WTC11 (cell line): ENCODE measurements around the gene SLC12A8.

ENCODE experiments used
- RELA ChIP-seq: sonication (generic); formaldehyde crosslinking; IDR thresholded peaks from 2 replicates; pipeline ENCODE4 v1.8.1; 2022; ENCODE audit warnings: missing genetic modification reagents, mild to moderate bottlenecking, borderline replicate concordance
- TF ChIP-seq, protein P1 (sequence below): sonication (generic); formaldehyde crosslinking; IDR thresholded peaks from 2 replicates; pipeline ENCODE4 v1.8.0; 2022; ENCODE audit warnings: mild to moderate bottlenecking, missing genetic modification reagents
- TF ChIP-seq, protein P2 (sequence below): fragments of 200-600 bp; IDR thresholded peaks from 2 replicates; pipeline ENCODE4 v1.8.0; 2022; ENCODE audit warnings: antibody characterized with exemption
- TF ChIP-seq, protein P3 (sequence below): sonication (generic); formaldehyde crosslinking; IDR thresholded peaks from 2 replicates; pipeline ENCODE4 v1.8.1; 2022; ENCODE audit warnings: low read depth, missing genetic modification reagents, borderline replicate concordance
- TF ChIP-seq, protein P4 (sequence below): sonication (generic); formaldehyde crosslinking; IDR thresholded peaks from 2 replicates; pipeline ENCODE4 v1.8.1; 2023; ENCODE audit warnings: mild to moderate bottlenecking, missing genetic modification reagents, borderline replicate concordance

DNA sequence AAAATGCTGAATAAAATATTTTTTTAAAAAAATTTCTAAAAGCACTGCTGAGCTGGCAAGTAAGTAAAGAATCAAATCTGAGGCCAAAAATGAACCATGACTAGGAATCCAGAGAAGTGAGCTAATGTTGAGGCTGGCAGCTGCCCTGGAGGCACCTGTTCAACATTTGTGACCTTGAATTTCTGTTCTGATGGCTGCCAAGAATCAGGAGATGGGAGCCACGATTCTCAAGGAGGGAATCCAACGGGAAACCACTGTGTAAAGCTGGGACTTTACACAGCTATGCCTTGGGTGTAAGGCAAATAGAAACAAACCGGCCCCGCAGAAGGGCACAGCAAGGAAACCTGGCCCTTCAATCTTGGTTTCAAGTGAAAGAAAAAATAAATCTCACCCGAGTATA is 179.4 kb downstream of the SLC12A8 start:
- TF ChIP-seq, protein P1, sequence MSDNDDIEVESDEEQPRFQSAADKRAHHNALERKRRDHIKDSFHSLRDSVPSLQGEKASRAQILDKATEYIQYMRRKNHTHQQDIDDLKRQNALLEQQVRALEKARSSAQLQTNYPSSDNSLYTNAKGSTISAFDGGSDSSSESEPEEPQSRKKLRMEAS (CRISPR knock-in tag) = no peak
- TF ChIP-seq, protein P2, sequence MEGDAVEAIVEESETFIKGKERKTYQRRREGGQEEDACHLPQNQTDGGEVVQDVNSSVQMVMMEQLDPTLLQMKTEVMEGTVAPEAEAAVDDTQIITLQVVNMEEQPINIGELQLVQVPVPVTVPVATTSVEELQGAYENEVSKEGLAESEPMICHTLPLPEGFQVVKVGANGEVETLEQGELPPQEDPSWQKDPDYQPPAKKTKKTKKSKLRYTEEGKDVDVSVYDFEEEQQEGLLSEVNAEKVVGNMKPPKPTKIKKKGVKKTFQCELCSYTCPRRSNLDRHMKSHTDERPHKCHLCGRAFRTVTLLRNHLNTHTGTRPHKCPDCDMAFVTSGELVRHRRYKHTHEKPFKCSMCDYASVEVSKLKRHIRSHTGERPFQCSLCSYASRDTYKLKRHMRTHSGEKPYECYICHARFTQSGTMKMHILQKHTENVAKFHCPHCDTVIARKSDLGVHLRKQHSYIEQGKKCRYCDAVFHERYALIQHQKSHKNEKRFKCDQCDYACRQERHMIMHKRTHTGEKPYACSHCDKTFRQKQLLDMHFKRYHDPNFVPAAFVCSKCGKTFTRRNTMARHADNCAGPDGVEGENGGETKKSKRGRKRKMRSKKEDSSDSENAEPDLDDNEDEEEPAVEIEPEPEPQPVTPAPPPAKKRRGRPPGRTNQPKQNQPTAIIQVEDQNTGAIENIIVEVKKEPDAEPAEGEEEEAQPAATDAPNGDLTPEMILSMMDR = no peak
- TF ChIP-seq RELA (CRISPR knock-in tag) = no peak
- TF ChIP-seq, protein P3, sequence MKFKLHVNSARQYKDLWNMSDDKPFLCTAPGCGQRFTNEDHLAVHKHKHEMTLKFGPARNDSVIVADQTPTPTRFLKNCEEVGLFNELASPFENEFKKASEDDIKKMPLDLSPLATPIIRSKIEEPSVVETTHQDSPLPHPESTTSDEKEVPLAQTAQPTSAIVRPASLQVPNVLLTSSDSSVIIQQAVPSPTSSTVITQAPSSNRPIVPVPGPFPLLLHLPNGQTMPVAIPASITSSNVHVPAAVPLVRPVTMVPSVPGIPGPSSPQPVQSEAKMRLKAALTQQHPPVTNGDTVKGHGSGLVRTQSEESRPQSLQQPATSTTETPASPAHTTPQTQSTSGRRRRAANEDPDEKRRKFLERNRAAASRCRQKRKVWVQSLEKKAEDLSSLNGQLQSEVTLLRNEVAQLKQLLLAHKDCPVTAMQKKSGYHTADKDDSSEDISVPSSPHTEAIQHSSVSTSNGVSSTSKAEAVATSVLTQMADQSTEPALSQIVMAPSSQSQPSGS (CRISPR knock-in tag) = no peak
- TF ChIP-seq, protein P4, sequence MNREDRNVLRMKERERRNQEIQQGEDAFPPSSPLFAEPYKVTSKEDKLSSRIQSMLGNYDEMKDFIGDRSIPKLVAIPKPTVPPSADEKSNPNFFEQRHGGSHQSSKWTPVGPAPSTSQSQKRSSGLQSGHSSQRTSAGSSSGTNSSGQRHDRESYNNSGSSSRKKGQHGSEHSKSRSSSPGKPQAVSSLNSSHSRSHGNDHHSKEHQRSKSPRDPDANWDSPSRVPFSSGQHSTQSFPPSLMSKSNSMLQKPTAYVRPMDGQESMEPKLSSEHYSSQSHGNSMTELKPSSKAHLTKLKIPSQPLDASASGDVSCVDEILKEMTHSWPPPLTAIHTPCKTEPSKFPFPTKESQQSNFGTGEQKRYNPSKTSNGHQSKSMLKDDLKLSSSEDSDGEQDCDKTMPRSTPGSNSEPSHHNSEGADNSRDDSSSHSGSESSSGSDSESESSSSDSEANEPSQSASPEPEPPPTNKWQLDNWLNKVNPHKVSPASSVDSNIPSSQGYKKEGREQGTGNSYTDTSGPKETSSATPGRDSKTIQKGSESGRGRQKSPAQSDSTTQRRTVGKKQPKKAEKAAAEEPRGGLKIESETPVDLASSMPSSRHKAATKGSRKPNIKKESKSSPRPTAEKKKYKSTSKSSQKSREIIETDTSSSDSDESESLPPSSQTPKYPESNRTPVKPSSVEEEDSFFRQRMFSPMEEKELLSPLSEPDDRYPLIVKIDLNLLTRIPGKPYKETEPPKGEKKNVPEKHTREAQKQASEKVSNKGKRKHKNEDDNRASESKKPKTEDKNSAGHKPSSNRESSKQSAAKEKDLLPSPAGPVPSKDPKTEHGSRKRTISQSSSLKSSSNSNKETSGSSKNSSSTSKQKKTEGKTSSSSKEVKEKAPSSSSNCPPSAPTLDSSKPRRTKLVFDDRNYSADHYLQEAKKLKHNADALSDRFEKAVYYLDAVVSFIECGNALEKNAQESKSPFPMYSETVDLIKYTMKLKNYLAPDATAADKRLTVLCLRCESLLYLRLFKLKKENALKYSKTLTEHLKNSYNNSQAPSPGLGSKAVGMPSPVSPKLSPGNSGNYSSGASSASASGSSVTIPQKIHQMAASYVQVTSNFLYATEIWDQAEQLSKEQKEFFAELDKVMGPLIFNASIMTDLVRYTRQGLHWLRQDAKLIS (CRISPR knock-in tag) = no peak
